GM18861 (cell line): ENCODE results near the gene YTHDF2.

ENCODE experiments used
- ATAC-seq: cut with Tn5 transposase; IDR thresholded peaks from one replicate; pipeline ENCODE4 v1.9.1; 2021; ENCODE audit not compliant: unreplicated experiment

Gene YTHDF2

GRCh38 chr1:28796352-28797211, 59.8 kb downstream of the YTHDF2 start:
- no peak for ATAC-seq

GRCh38 chr1:28800324-28800723, 63.6 kb downstream of the YTHDF2 start:
- no peak for ATAC-seq

GRCh38 chr1:28801461-28801860, 64.7 kb downstream of the YTHDF2 start:
- ATAC-seq = no peak

GRCh38 chr1:28803051-28803450, 66.3 kb downstream of the YTHDF2 start:
- ATAC-seq = no peak

- no peak for ATAC-seq
Measured at GRCh38 chr1:28803662-28804061, 66.9 kb downstream of the YTHDF2 start.

- no peak for ATAC-seq
Measured at GRCh38 chr1:28804071-28804470, 67.3 kb downstream of the YTHDF2 start.

GRCh38 chr1:28807046-28807445, 70.3 kb downstream of the YTHDF2 start:
- no peak for ATAC-seq

GRCh38 chr1:28807986-28808385, 71.2 kb downstream of the YTHDF2 start:
- ATAC-seq = no peak

GRCh38 chr1:28811369-28811765, 74.6 kb downstream of the YTHDF2 start:
- ATAC-seq = no peak

- no peak for ATAC-seq
Measured at GRCh38 chr1:28811766-28812668, 75.3 kb downstream of the YTHDF2 start, which contains the start of gene OPRD1. OPRD1 (plus strand) TSS chr1:28812170; CDS start chr1:28812384, 214 bp downstream.

GRCh38 chr1:28812669-28813468, 76.1 kb downstream of the YTHDF2 start:
- ATAC-seq = no peak

GRCh38 chr1:28813931-28814465, 77.3 kb downstream of the YTHDF2 start:
- ATAC-seq = no peak

- ATAC-seq = no peak
Measured at GRCh38 chr1:28815533-28816185, 78.9 kb downstream of the YTHDF2 start.

- no peak for ATAC-seq
Measured at GRCh38 chr1:28817133-28817532, 80.4 kb downstream of the YTHDF2 start.

GRCh38 chr1:28819020-28819419, 82.3 kb downstream of the YTHDF2 start:
- ATAC-seq = no peak
